Activated naive CD8-positive, alpha-beta T cell treated with anti-CD3 and anti-CD28 coated beads, Interleukin-2, amount 50 U/mL, for 24 hours (primary cell): Measurements from ENCODE around the gene PRKN.
"Not testable (repeated sequence)": the region's sequence is repeated elsewhere in the genome, so short reads cannot be mapped to it uniquely, and the experiment has no call there.

Source experiments
- ATAC-seq: fragments of 150-1000 bp; cut with Tn5 transposase; one replicate; pipeline ENCODE4 v1.10.0; 2021
- DNase-seq: peaks from one replicate; pipeline ENCODE4 v3.0.0; 2021
- H3K27ac Mint-ChIP-seq: one replicate; pipeline ENCODE4 v1.8.0; 2021; ENCODE audit warnings: mild to moderate bottlenecking, mixed read lengths
- H3K27me3 Mint-ChIP-seq: one replicate; pipeline ENCODE4 v1.8.0; 2021; ENCODE audit warnings: mixed read lengths
- H3K36me3 Mint-ChIP-seq: one replicate; pipeline ENCODE4 v1.8.0; 2021; ENCODE audit warnings: low read depth, mixed read lengths
- H3K4me1 Mint-ChIP-seq: one replicate; pipeline ENCODE4 v1.8.0; 2021; ENCODE audit warnings: mixed read lengths
- H3K4me3 Mint-ChIP-seq: one replicate; pipeline ENCODE4 v1.8.0; 2021; ENCODE audit warnings: mild to moderate bottlenecking, moderate library complexity, mixed read lengths
- H3K9me3 Mint-ChIP-seq: one replicate; pipeline ENCODE4 v1.8.0; 2021; ENCODE audit warnings: mixed read lengths

The PRKN gene

GRCh38 chr6:162701551-162701950 is 26.0 kb downstream of the PRKN start:
- H3K36me3 Mint-ChIP-seq = no peaks in the 10 kb centered on the region
- DNase-seq (no peak), ATAC-seq (no peak)
- H3K9me3 Mint-ChIP-seq = no peaks in the 10 kb centered on the region
- H3K27me3 Mint-ChIP-seq = no peaks in the 10 kb centered on the region
- H3K4me3 Mint-ChIP-seq = no peak overlapping the region
- no peak overlapping the region for H3K27ac Mint-ChIP-seq
- peaks cover 3% of the 10 kb centered on the region for H3K4me1 Mint-ChIP-seq

GRCh38 chr6:162700966-162701365 is 26.6 kb downstream of the PRKN start:
- H3K36me3 Mint-ChIP-seq = no peaks in the 10 kb centered on the region
- H3K27me3 Mint-ChIP-seq = no peaks in the 10 kb centered on the region
- H3K9me3 Mint-ChIP-seq = no peaks in the 10 kb centered on the region
- no peak overlapping the region for H3K27ac Mint-ChIP-seq
- no peaks in the 10 kb centered on the region for H3K4me1 Mint-ChIP-seq
- H3K4me3 Mint-ChIP-seq = no peak overlapping the region
- DNase-seq = no peak
- ATAC-seq = no peak

GRCh38 chr6:162699961-162700360 is 27.6 kb downstream of the PRKN start:
- no peaks in the 10 kb centered on the region for H3K9me3 Mint-ChIP-seq
- DNase-seq = no peak
- H3K36me3 Mint-ChIP-seq = no peaks in the 10 kb centered on the region
- no peak for ATAC-seq
- no peak overlapping the region for H3K4me3 Mint-ChIP-seq
- no peaks in the 10 kb centered on the region for H3K4me1 Mint-ChIP-seq
- H3K27me3 Mint-ChIP-seq = no peaks in the 10 kb centered on the region
- no peak overlapping the region for H3K27ac Mint-ChIP-seq

- no peak for ATAC-seq
- Mint-ChIP-seq H3K36me3 (no peaks in the 10 kb centered on the region), H3K9me3 (no peaks in the 10 kb centered on the region), H3K27ac (no peak overlapping the region), H3K4me1 (no peaks in the 10 kb centered on the region), H3K4me3 (no peak overlapping the region), H3K27me3 (no peaks in the 10 kb centered on the region)
- no peak for DNase-seq
Measured at GRCh38 chr6:162698440-162698839, 29.1 kb downstream of the PRKN start.

GRCh38 chr6:162697872-162698403 is 29.6 kb downstream of the PRKN start:
- Mint-ChIP-seq H3K27ac (no peak overlapping the region), H3K27me3 (no peaks in the 10 kb centered on the region), H3K4me1 (no peaks in the 10 kb centered on the region), H3K4me3 (no peak overlapping the region), H3K36me3 (no peaks in the 10 kb centered on the region), H3K9me3 (no peaks in the 10 kb centered on the region)
- DNase-seq = no peak
- ATAC-seq = no peak

GRCh38 chr6:162690158-162690557 is 37.4 kb downstream of the PRKN start:
- Mint-ChIP-seq H3K36me3 (no peaks in the 10 kb centered on the region), H3K27me3 (no peaks in the 10 kb centered on the region), H3K27ac (no peak overlapping the region), H3K4me1 (no peaks in the 10 kb centered on the region), H3K4me3 (no peak overlapping the region), H3K9me3 (no peaks in the 10 kb centered on the region)
- ATAC-seq = no peak
- DNase-seq = no peak

- H3K36me3 Mint-ChIP-seq = no peaks in the 10 kb centered on the region
- H3K4me3 Mint-ChIP-seq = no peak overlapping the region
- no peak overlapping the region for H3K27ac Mint-ChIP-seq
- no peaks in the 10 kb centered on the region for H3K27me3 Mint-ChIP-seq
- no peaks in the 10 kb centered on the region for H3K4me1 Mint-ChIP-seq
- ATAC-seq (no peak), DNase-seq (no peak)
- no peaks in the 10 kb centered on the region for H3K9me3 Mint-ChIP-seq
Measured at GRCh38 chr6:162688751-162689345, 38.7 kb downstream of the PRKN start.

- Mint-ChIP-seq H3K4me1 (no peaks in the 10 kb centered on the region), H3K27me3 (no peaks in the 10 kb centered on the region)
Measured at GRCh38 chr6:162685586-162685985, 42.0 kb downstream of the PRKN start.

GRCh38 chr6:162684961-162685360 is 42.6 kb downstream of the PRKN start:
- Mint-ChIP-seq H3K4me3 (no peak overlapping the region), H3K27me3 (no peaks in the 10 kb centered on the region), H3K9me3 (peaks cover 4% of the 10 kb centered on the region), H3K36me3 (no peaks in the 10 kb centered on the region), H3K27ac (no peak overlapping the region), H3K4me1 (no peaks in the 10 kb centered on the region)
- ATAC-seq (no peak), DNase-seq (no peak)

More at GRCh38 chr6:162685586-162685985, 42.0 kb downstream of the PRKN start:
- ATAC-seq (no peak), DNase-seq (no peak)
- no peaks in the 10 kb centered on the region for H3K36me3 Mint-ChIP-seq
- H3K4me3 Mint-ChIP-seq = no peak overlapping the region
- H3K27ac Mint-ChIP-seq = no peak overlapping the region
- H3K9me3 Mint-ChIP-seq = peaks cover 4% of the 10 kb centered on the region

GRCh38 chr6:162684052-162684451 is 43.5 kb downstream of the PRKN start:
- Mint-ChIP-seq H3K36me3 (no peaks in the 10 kb centered on the region), H3K27ac (no peak overlapping the region), H3K27me3 (no peaks in the 10 kb centered on the region), H3K4me3 (no peak overlapping the region), H3K9me3 (peaks cover 4% of the 10 kb centered on the region), H3K4me1 (no peaks in the 10 kb centered on the region)
- DNase-seq = no peak
- no peak for ATAC-seq

- H3K36me3 Mint-ChIP-seq = no peaks in the 10 kb centered on the region
- H3K9me3 Mint-ChIP-seq = peaks cover 4% of the 10 kb centered on the region
- no peak for ATAC-seq
- no peak overlapping the region for H3K27ac Mint-ChIP-seq
- H3K27me3 Mint-ChIP-seq = no peaks in the 10 kb centered on the region
- no peak overlapping the region for H3K4me3 Mint-ChIP-seq
- H3K4me1 Mint-ChIP-seq = no peaks in the 10 kb centered on the region
- no peak for DNase-seq
Measured at GRCh38 chr6:162683135-162683534, 44.4 kb downstream of the PRKN start.

GRCh38 chr6:162681447-162681846 is 46.1 kb downstream of the PRKN start:
- Mint-ChIP-seq H3K36me3 (no peaks in the 10 kb centered on the region), H3K27ac (no peak overlapping the region), H3K9me3 (peaks cover 4% of the 10 kb centered on the region), H3K27me3 (no peaks in the 10 kb centered on the region), H3K4me1 (no peaks in the 10 kb centered on the region), H3K4me3 (no peak overlapping the region)
- DNase-seq (no peak), ATAC-seq (no peak)

GRCh38 chr6:162680871-162681270 is 46.7 kb downstream of the PRKN start:
- DNase-seq (no peak), ATAC-seq (no peak)
- no peak overlapping the region for H3K27ac Mint-ChIP-seq
- peaks cover 4% of the 10 kb centered on the region for H3K9me3 Mint-ChIP-seq
- no peaks in the 10 kb centered on the region for H3K4me1 Mint-ChIP-seq
- no peak overlapping the region for H3K4me3 Mint-ChIP-seq
- H3K27me3 Mint-ChIP-seq = no peaks in the 10 kb centered on the region
- H3K36me3 Mint-ChIP-seq = no peaks in the 10 kb centered on the region

- no peak overlapping the region for H3K27ac Mint-ChIP-seq
- peaks cover 4% of the 10 kb centered on the region for H3K9me3 Mint-ChIP-seq
- ATAC-seq (no peak), DNase-seq (no peak)
- H3K36me3 Mint-ChIP-seq = no peaks in the 10 kb centered on the region
- no peaks in the 10 kb centered on the region for H3K27me3 Mint-ChIP-seq
- no peak overlapping the region for H3K4me3 Mint-ChIP-seq
- no peaks in the 10 kb centered on the region for H3K4me1 Mint-ChIP-seq
Measured at GRCh38 chr6:162680367-162680766, 47.2 kb downstream of the PRKN start.

GRCh38 chr6:162679681-162680080 is 47.9 kb downstream of the PRKN start:
- Mint-ChIP-seq H3K27me3 (no peaks in the 10 kb centered on the region), H3K27ac (no peak overlapping the region), H3K4me1 (no peaks in the 10 kb centered on the region), H3K36me3 (no peaks in the 10 kb centered on the region), H3K9me3 (peaks cover 6% of the 10 kb centered on the region), H3K4me3 (no peak overlapping the region)
- DNase-seq = no peak
- ATAC-seq = no peak

GRCh38 chr6:162678896-162679295 is 48.7 kb downstream of the PRKN start:
- H3K9me3 Mint-ChIP-seq = peaks cover 10% of the 10 kb centered on the region
- not testable (repeated sequence) for H3K36me3 Mint-ChIP-seq, DNase-seq, H3K4me1 Mint-ChIP-seq, H3K4me3 Mint-ChIP-seq, H3K27ac Mint-ChIP-seq, ATAC-seq, H3K27me3 Mint-ChIP-seq
